HEK293T (cell line): Measurements from ENCODE around the gene OPCML.

Source experiments
- BHLHE40 ChIP-seq: fragments of 450-650 bp; IDR thresholded peaks from 2 replicates; pipeline ENCODE4 v1.6.1; 2016; ENCODE audit warnings: mild to moderate bottlenecking, moderate library complexity, borderline replicate concordance
- ELF4 ChIP-seq: fragments of 450-650 bp; IDR thresholded peaks from 2 replicates; pipeline ENCODE4 v1.6.1; 2017; ENCODE audit warnings: antibody characterized with exemption
- FOXK2 ChIP-seq: fragments of 450-650 bp; IDR thresholded peaks from 2 replicates; pipeline ENCODE4 v1.6.1; 2016; ENCODE audit warnings: mild to moderate bottlenecking
- FOXM1 ChIP-seq: fragments of 450-650 bp; IDR thresholded peaks from 2 replicates; pipeline ENCODE4 v1.6.1; 2017; ENCODE audit warnings: mild to moderate bottlenecking, borderline replicate concordance
- LEF1 ChIP-seq: fragments of 450-650 bp; IDR thresholded peaks from 2 replicates; pipeline ENCODE4 v1.6.1; 2017; ENCODE audit warnings: mild to moderate bottlenecking, borderline replicate concordance
- PKNOX1 ChIP-seq: fragments of 450-650 bp; IDR thresholded peaks from 2 replicates; pipeline ENCODE4 v1.6.1; 2016
- SP1 ChIP-seq: fragments of 450-650 bp; IDR thresholded peaks from 2 replicates; pipeline ENCODE4 v1.6.1; 2017
- SUZ12 ChIP-seq: fragments of 450-650 bp; IDR thresholded peaks from 2 replicates; pipeline ENCODE4 v1.6.1; 2016; ENCODE audit warnings: mild to moderate bottlenecking
- TARDBP ChIP-seq: fragments of 450-650 bp; IDR thresholded peaks from 2 replicates; pipeline ENCODE4 v1.6.1; 2016
- ZNF384 ChIP-seq: fragments of 450-650 bp; IDR thresholded peaks from 2 replicates; pipeline ENCODE4 v1.6.1; 2016

GRCh38 chr11:133425992-133426391 lies 106.3 kb downstream of the OPCML start:
- TF ChIP-seq PKNOX1, result no peak
- TF ChIP-seq SUZ12, result no peak
- TF ChIP-seq LEF1, result no peak
- no peak for TF ChIP-seq ELF4
- TF ChIP-seq TARDBP, result no peak
- no peak for TF ChIP-seq BHLHE40
- no peak for TF ChIP-seq SP1
- TF ChIP-seq ZNF384, result no peak
- no peak for TF ChIP-seq FOXK2
- no peak for TF ChIP-seq FOXM1
